CD4-positive, CD25-positive, alpha-beta regulatory T cell (primary cell): ENCODE measurements around the gene CDKN1B. TPM values are rescaled to one million over a fixed set of nuclear protein-coding genes. Genes with fewer than 3 reads are reported as not detected.
A peak's percentile ranks its signal among the peaks of the same experiment; 100 is the strongest.

ENCODE experiments used
- ATAC-seq, 2 donors: fragments of 150-1000 bp; cut with Tn5 transposase; one replicate each; pipeline ENCODE4 v1.10.0; 2021; ENCODE audit warnings: low read depth in 2 of 2, moderate number of reproducible peaks in 2 of 2, moderate library complexity in 1 of 2
- DNase-seq, 3 donors: peaks; one replicate each; pipeline versions ENCODE4 v3.0.0 to v3.0.0-alpha.2; 2012 to 2022; ENCODE audit warnings: mixed read lengths in 1 of 3
- H3K27ac ChIP-seq: one replicate; pipeline ENCODE4 v1.7.0; 2013; ENCODE audit warnings: mild to moderate bottlenecking, low read length; ENCODE audit not compliant: insufficient read depth, poor library complexity, severe bottlenecking
- H3K27me3 ChIP-seq: one replicate; pipeline ENCODE4 v1.7.0; 2013; ENCODE audit warnings: low read length; ENCODE audit not compliant: control insufficient read depth, insufficient read depth
- H3K36me3 ChIP-seq: one replicate; pipeline ENCODE4 v1.7.0; 2013; ENCODE audit warnings: mild to moderate bottlenecking, low read length, moderate library complexity; ENCODE audit not compliant: control insufficient read depth, insufficient read depth
- H3K4me1 ChIP-seq: 2 replicates; pipeline ENCODE4 v1.7.0; 2013; ENCODE audit warnings: mild to moderate bottlenecking, low read length; ENCODE audit not compliant: insufficient read depth, control insufficient read depth, poor library complexity, severe bottlenecking
- H3K4me3 ChIP-seq: one replicate; pipeline ENCODE4 v1.7.0; 2013; ENCODE audit warnings: low read depth, mild to moderate bottlenecking, low read length, moderate library complexity
- H3K9me3 ChIP-seq, 2 experiments: 1 replicate in 1 of 2; 2 replicates in 1 of 2; pipeline ENCODE4 v1.7.0; 2013; ENCODE audit warnings: low read length in 2 of 2, mild to moderate bottlenecking in 1 of 2, moderate library complexity in 1 of 2; ENCODE audit not compliant: control insufficient read depth in 2 of 2
- H3K27ac Mint-ChIP-seq, 3 donors: one replicate each; pipeline ENCODE4 v1.8.0; 2020 to 2022; ENCODE audit warnings: mild to moderate bottlenecking in 3 of 3, mixed read lengths in 3 of 3, moderate library complexity in 2 of 3
- H3K27me3 Mint-ChIP-seq: one replicate; pipeline ENCODE4 v1.8.0; 2022; ENCODE audit warnings: mild to moderate bottlenecking, mixed read lengths
- H3K36me3 Mint-ChIP-seq: one replicate; pipeline ENCODE4 v1.8.0; 2020; ENCODE audit warnings: mixed read lengths
- H3K4me1 Mint-ChIP-seq, 4 donors: one replicate each; pipeline ENCODE4 v1.8.0; 2020 to 2022; ENCODE audit warnings: mixed read lengths in 4 of 4, mild to moderate bottlenecking in 1 of 4
- H3K4me3 Mint-ChIP-seq, 4 donors: one replicate each; pipeline ENCODE4 v1.8.0; 2020 to 2022; ENCODE audit warnings: mild to moderate bottlenecking in 4 of 4, mixed read lengths in 4 of 4, moderate library complexity in 3 of 4
- H3K9me3 Mint-ChIP-seq, 7 donors: one replicate each; pipeline ENCODE4 v1.8.0; 2020 to 2022; ENCODE audit warnings: mixed read lengths in 7 of 7, mild to moderate bottlenecking in 3 of 7, moderate library complexity in 2 of 7
- polyA plus RNA-seq, 4 donors: library from polyadenylated mRNA; unstranded; fragments of 300-500 nt; fragmentation: Illumina TruSeq; gene quantifications; one replicate each; pipeline ENCODE4 v1.2.3, GENCODE V29; 2021
- total RNA-seq: library from RNA; stranded (reverse); gene quantifications from one replicate; pipeline ENCODE4 v1.2.3, GENCODE V29; 2022

The CDKN1B gene
- total and polyA plus RNA-seq, 5 donors from 2014 or later: 13.4 to 391 (median 23.3) TPM

DNA sequence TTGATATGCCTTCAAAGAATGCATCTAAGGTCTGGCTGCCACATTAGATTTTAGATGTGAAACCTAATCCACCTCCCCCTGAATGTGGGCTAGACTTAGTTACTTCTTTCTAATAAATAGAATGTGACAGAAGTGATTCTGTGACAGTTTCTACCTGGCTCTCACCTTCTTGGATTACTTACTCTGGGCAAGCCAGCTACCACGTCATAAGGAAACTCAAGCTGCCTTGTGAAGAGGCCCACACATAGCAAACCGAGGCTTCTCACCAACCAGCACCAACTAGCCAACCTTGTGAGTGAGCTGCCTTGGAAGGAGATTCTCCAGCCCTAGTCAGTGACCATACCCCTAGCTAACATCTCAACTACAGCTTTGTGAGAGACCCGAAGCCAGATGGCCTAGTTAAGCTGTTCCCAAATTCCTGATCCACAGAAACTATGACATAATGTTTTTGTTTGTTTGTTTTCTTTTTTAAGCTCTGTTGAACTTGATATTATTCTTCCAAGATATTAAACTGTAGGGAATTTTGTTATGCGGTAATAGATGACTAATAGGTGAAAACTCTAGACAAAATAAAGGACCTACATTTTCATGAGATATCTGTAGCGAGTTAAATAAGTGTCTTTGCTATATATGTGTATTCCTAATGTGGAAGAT lies 27.4 kb upstream of the CDKN1B start:
- Histone ChIP-seq H3K36me3 (no peaks in the 10 kb centered on the region), H3K4me1 (peaks cover 15% of the 10 kb centered on the region), H3K4me3 (no peak overlapping the region), H3K9me3 (no peaks in the 10 kb centered on the region), H3K27me3 (no peaks in the 10 kb centered on the region), H3K27ac (no peak overlapping the region)
- DNase-seq (peak in 1 of 3 donors; percentile 33), ATAC-seq (no peak)
- Mint-ChIP-seq H3K4me1 (peaks cover 13 to 31% (median 20%) of the 10 kb centered on the region in 4 donors), H3K9me3 (no peaks in the 10 kb centered on the region), H3K27me3 (no peaks in the 10 kb centered on the region), H3K27ac (peak overlapping the region in 2 of 3 donors; percentile 10 to 67), H3K4me3 (no peak overlapping the region), H3K36me3 (peaks cover 14% of the 10 kb centered on the region)

DNA sequence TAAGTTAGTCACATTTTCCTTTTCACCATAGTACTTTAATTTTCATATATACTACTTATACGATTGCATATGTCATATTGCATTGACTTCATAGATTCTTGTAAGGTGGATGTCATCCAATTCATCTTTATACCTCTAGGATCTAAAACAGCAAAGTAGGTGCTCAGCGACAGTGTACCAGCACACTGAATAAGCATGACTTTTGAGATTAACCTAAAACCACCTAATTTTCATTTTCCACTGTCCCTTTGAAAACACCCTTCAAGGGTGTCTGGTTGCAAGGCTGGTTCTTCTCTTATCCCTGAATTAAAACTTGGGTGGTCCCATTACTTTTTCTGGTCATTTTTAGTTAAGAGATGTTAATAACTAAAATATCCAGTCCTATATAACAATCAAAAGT lies 25.6 kb upstream of the CDKN1B start:
- Mint-ChIP-seq H3K9me3 (no peaks in the 10 kb centered on the region), H3K4me1 (peaks cover 24 to 41% (median 31%) of the 10 kb centered on the region in 4 donors), H3K36me3 (peaks cover 14% of the 10 kb centered on the region), H3K4me3 (peak overlapping the region in 1 of 4 donors; percentile 4), H3K27me3 (no peaks in the 10 kb centered on the region), H3K27ac (peak overlapping the region in 1 of 3 donors; percentile 3)
- Histone ChIP-seq H3K27ac (no peak overlapping the region), H3K9me3 (no peaks in the 10 kb centered on the region), H3K4me1 (peaks cover 22% of the 10 kb centered on the region), H3K27me3 (no peaks in the 10 kb centered on the region), H3K36me3 (no peaks in the 10 kb centered on the region), H3K4me3 (no peak overlapping the region)
- no peak for ATAC-seq
- DNase-seq: no peak

DNA sequence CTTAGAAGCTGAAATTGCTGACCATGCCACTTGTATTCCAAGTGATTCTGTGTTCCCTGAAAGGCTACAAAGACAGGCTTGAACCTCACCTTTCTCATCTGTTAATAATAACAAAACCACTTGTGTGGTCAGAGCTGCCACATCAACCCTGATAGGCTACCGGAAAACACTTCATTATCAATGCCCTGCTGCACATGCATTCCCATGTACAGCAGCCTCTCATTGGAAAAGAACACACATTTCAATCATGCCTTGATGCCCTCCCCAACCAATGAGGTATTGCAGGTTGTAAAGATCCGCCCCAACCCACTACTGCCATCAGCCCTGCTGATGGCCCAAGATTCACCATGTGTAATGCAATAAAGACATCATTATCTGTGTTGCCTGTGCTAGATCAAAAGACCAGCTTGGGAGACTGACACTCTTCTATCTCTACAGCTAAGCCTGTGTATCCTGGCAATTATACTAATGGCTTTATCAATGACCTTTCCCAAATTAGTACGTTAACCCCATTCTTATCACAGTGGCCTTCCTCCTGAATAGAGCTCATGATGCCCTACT lies 24.0 kb upstream of the CDKN1B start:
- Mint-ChIP-seq H3K27me3 (no peaks in the 10 kb centered on the region), H3K9me3 (no peaks in the 10 kb centered on the region), H3K4me1 (peaks cover 37 to 58% (median 44%) of the 10 kb centered on the region in 4 donors), H3K36me3 (peaks cover 7% of the 10 kb centered on the region), H3K27ac (peak overlapping the region in 1 of 3 donors; percentile 18), H3K4me3 (peak overlapping the region in 2 of 4 donors; percentile 82 to 86)
- H3K27me3 ChIP-seq: no peaks in the 10 kb centered on the region
- DNase-seq (peak in 1 of 3 donors; percentile 33), ATAC-seq (no peak)
- H3K36me3 ChIP-seq: no peaks in the 10 kb centered on the region
- peaks cover 37% of the 10 kb centered on the region for H3K4me1 ChIP-seq
- H3K27ac ChIP-seq: peak overlapping the region; percentile 45
- no peaks in the 10 kb centered on the region for H3K9me3 ChIP-seq
- no peak overlapping the region for H3K4me3 ChIP-seq

DNA sequence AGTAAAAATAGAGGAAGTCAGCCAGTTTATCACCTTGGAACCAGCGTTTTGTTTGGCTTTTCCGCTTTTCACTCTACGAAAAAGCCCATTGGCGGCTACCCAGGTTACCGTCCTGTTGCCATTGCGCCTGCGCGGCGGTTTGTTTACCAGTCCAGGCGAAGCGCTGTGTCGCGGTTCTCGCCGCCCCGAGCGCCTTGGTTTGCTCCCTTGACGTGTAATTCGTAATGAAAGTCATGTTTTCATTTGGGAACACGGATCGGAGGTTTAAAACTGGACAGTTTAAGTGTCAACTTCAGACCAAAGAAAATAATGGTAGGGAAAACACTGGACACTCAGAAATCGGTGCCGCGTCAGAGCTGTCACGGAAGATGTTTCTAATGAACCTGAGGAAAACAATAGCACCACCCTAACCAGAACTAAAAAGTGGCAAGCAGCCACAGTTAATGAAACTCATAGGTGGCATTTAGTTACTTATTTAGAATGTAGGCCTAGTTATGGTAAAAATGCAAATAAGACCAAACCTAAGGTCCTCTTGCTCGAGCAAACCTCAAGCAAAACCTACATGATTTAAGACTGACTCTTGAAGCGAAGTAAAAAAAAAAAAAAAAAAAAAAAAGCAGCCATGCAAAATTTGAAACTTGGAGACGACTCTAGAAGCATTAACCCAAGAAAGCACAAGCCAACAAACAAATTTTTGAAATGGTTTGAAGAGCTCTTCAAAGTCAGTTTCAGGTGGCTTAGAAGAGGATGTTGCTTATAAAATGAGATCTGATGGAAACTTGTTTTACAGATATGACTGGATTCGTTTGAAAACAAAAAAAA lies 20.4 kb upstream of the CDKN1B start:
- peaks cover 33% of the 10 kb centered on the region for H3K4me1 ChIP-seq
- H3K9me3 Mint-ChIP-seq: no peaks in the 10 kb centered on the region
- ATAC-seq (peak; percentile 80 to 83), DNase-seq (peak; percentile 83 to 95 (median 95))
- no peaks in the 10 kb centered on the region for H3K27me3 Mint-ChIP-seq
- H3K36me3 ChIP-seq: no peaks in the 10 kb centered on the region
- H3K27ac ChIP-seq: peak overlapping the region; percentile 98
- H3K36me3 Mint-ChIP-seq: peaks cover 4% of the 10 kb centered on the region
- H3K4me3 Mint-ChIP-seq: peak overlapping the region; percentile 94 to 98 (median 95)
- no peaks in the 10 kb centered on the region for H3K9me3 ChIP-seq
- H3K4me1 Mint-ChIP-seq: peaks cover 37 to 59% (median 48%) of the 10 kb centered on the region in 4 donors
- H3K27me3 ChIP-seq: no peaks in the 10 kb centered on the region
- peak overlapping the region; percentile 76 for H3K4me3 ChIP-seq
- H3K27ac Mint-ChIP-seq: peak overlapping the region; percentile 98 to 100 (median 100)

DNA sequence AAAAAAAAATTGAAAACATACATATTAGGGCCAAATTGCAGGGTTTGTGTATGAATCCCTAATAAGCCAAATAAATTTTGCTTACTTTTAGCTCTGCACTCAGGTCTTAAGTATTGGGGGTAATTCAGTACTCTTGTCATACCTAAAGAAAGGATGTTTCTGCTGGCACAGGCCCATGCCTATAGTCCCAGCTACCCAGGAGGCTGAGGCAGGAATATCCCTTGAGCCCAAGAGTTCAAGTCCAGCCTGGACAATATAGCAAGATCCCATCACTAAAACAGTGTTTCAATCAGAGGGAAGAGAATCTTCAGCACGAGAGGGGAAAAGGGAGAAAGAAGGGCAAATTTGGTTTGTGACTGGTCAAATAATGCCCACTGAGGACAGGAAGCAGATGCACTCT lies 17.8 kb upstream of the CDKN1B start:
- Histone ChIP-seq H3K27me3 (no peaks in the 10 kb centered on the region), H3K36me3 (no peaks in the 10 kb centered on the region), H3K27ac (no peak overlapping the region), H3K4me1 (peaks cover 26% of the 10 kb centered on the region), H3K9me3 (no peaks in the 10 kb centered on the region), H3K4me3 (no peak overlapping the region)
- peak overlapping the region in 2 of 3 donors; percentile 75 to 93 for H3K27ac Mint-ChIP-seq
- H3K9me3 Mint-ChIP-seq: no peaks in the 10 kb centered on the region
- peak overlapping the region in 2 of 4 donors; percentile 48 to 70 for H3K4me3 Mint-ChIP-seq
- H3K4me1 Mint-ChIP-seq: peaks cover 37 to 61% (median 49%) of the 10 kb centered on the region in 4 donors
- peaks cover 4% of the 10 kb centered on the region for H3K36me3 Mint-ChIP-seq
- ATAC-seq: no peak
- no peak for DNase-seq
- H3K27me3 Mint-ChIP-seq: no peaks in the 10 kb centered on the region

DNA sequence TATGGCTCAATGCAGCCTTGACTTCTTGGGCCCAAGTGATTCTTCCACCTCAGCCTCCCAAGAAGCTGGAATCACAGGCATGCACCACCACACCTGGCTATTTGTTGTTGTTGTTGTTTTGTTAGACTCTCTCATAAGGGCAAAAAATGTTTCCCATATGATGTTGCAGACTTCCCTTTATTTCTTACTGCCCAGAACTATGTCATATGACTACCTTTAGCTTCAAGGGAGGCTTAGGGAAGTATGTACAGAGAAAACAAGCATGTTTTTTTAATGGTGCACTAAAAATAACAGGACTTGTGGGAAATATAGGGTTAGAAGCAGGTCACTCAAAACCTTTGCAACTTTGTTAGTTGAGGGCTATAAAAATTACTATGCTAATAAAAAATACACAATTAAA lies 16.9 kb upstream of the CDKN1B start:
- Mint-ChIP-seq H3K9me3 (no peaks in the 10 kb centered on the region), H3K27me3 (no peaks in the 10 kb centered on the region), H3K4me3 (peak overlapping the region in 1 of 4 donors; percentile 70), H3K27ac (peak overlapping the region in 1 of 3 donors; percentile 60), H3K36me3 (peaks cover 4% of the 10 kb centered on the region), H3K4me1 (peaks cover 40 to 67% (median 55%) of the 10 kb centered on the region in 4 donors)
- Histone ChIP-seq H3K27me3 (no peaks in the 10 kb centered on the region), H3K9me3 (no peaks in the 10 kb centered on the region), H3K4me1 (peaks cover 33% of the 10 kb centered on the region), H3K36me3 (no peaks in the 10 kb centered on the region), H3K27ac (no peak overlapping the region), H3K4me3 (no peak overlapping the region)
- ATAC-seq: no peak
- no peak for DNase-seq

DNA sequence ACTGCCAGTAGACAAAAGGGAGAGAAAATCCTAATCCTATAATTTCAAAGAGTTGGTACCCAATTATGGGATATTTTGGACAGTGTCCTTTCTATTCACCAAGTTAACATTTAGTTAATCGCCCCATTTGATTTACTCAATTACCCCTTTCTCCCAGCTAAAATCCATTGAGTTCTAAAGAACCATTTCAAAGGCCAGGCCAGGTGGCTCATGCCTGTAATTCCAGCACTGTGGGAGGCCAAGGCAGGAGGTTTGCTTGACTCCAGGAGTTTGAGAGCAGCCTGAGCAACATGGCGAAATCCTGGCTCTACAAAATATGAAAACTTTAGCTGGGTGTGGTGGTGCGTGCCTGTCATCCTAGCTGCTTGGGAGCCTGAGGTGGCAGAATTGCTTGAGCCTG lies 15.7 kb upstream of the CDKN1B start:
- no peak overlapping the region for H3K27ac Mint-ChIP-seq
- peaks cover 37% of the 10 kb centered on the region for H3K4me1 ChIP-seq
- ATAC-seq: no peak
- no peaks in the 10 kb centered on the region for H3K9me3 Mint-ChIP-seq
- H3K36me3 ChIP-seq: no peaks in the 10 kb centered on the region
- H3K27me3 Mint-ChIP-seq: no peaks in the 10 kb centered on the region
- H3K9me3 ChIP-seq: no peaks in the 10 kb centered on the region
- H3K27me3 ChIP-seq: no peaks in the 10 kb centered on the region
- no peak overlapping the region for H3K27ac ChIP-seq
- no peak overlapping the region for H3K4me3 ChIP-seq
- peaks cover 4% of the 10 kb centered on the region for H3K36me3 Mint-ChIP-seq
- H3K4me3 Mint-ChIP-seq: no peak overlapping the region
- H3K4me1 Mint-ChIP-seq: peaks cover 35 to 59% (median 45%) of the 10 kb centered on the region in 4 donors
- no peak for DNase-seq
